Breast epithelium (tissue), 4 donors: ENCODE results near the gene FBXO27. TPM values are rescaled to one million over a fixed set of nuclear protein-coding genes. Genes with fewer than 3 reads are reported as not detected.
"Not testable (repeated sequence)": the region's sequence is repeated elsewhere in the genome, so short reads cannot be mapped to it uniquely, and the experiment has no call there.

Experiments
- DNase-seq, 2 donors: peaks; one replicate each; pipeline ENCODE4 v3.0.0-alpha.2; 2019; ENCODE audit warnings: low spot score in 2 of 2
- H3K27ac ChIP-seq, 2 donors: fragments of 200-600 bp; sonication (generic) in 1 of 2; one replicate each; pipeline ENCODE4 v1.5.1; 2016 to 2019; ENCODE audit warnings: mild to moderate bottlenecking in 1 of 2
- H3K27me3 ChIP-seq, 2 donors: fragments of 200-600 bp; sonication (generic) in 1 of 2; one replicate each; pipeline versions ENCODE4 v1.5.1 to v1.6.0; 2017 to 2019; ENCODE audit warnings: control low read depth in 1 of 2, mild to moderate bottlenecking in 1 of 2
- H3K36me3 ChIP-seq: fragments of 200-600 bp; one replicate; pipeline ENCODE4 v1.5.1; 2019
- H3K4me1 ChIP-seq, 2 donors: fragments of 200-600 bp; sonication (generic); one replicate each; pipeline ENCODE4 v1.5.1; 2016 to 2019; ENCODE audit warnings: control low read depth in 1 of 2
- H3K4me3 ChIP-seq, 3 donors: fragments of 200-600 bp; sonication (generic); 1 replicate in 2 of 3; 2 replicates in 1 of 3; pipeline ENCODE4 v1.5.1; 2016 to 2019; ENCODE audit warnings: mild to moderate bottlenecking in 3 of 3, moderate library complexity in 2 of 3
- H3K9me3 ChIP-seq, 2 donors: fragments of 200-600 bp; sonication (generic) in 1 of 2; one replicate each; pipeline ENCODE4 v1.5.1; 2016 to 2019; ENCODE audit warnings: control low read depth in 1 of 2
- POLR2A ChIP-seq: fragments of 450-650 bp; IDR thresholded peaks from one replicate; pipeline ENCODE4 v1.6.1; 2016; ENCODE audit warnings: antibody characterized with exemption, mild to moderate bottlenecking, moderate library complexity
- POLR2AphosphoS5 ChIP-seq, 3 donors: sonication (generic); formaldehyde crosslinking; IDR thresholded peaks; one replicate each; pipeline ENCODE4 v1.6.1; 2017; ENCODE audit warnings: antibody characterized with exemption in 3 of 3
- intact Hi-C: fragments of 100-400 bp; cut with DNase I; formaldehyde crosslinking; loops from one replicate; pipeline ENCODE4 v1.15.1; 2023; ENCODE audit warnings: low total_unique reads
- total RNA-seq, 3 donors: library from RNA; depleted of rRNA; stranded (reverse); fragments of >200 nt; gene quantifications; one replicate each; pipeline ENCODE4 v1.1.0, GENCODE V29; 2016
- TF ChIP-seq, protein P1 (sequence below), 3 donors: fragments of 450-650 bp; IDR thresholded peaks; one replicate each; pipeline ENCODE4 v1.5.1; 2016 to 2017; ENCODE audit warnings: antibody characterized with exemption in 3 of 3, mild to moderate bottlenecking in 3 of 3, moderate library complexity in 3 of 3

FBXO27 gene
- total RNA-seq, 3 donors from 2014 or later, result 2.6 to 7.2 (median 5.1) TPM

- H3K27me3 ChIP-seq, result peaks cover 0 to 4% of the 10 kb centered on the region in 2 donors
- intact Hi-C loops, result no loop called here
- H3K4me1 ChIP-seq, result no peaks in the 10 kb centered on the region
- no peaks in the 10 kb centered on the region for H3K9me3 ChIP-seq
- no peaks in the 10 kb centered on the region for H3K36me3 ChIP-seq
- no peak overlapping the region for H3K4me3 ChIP-seq
- DNase-seq, result no peak
- no peak overlapping the region for H3K27ac ChIP-seq
- TF ChIP-seq, protein P1, sequence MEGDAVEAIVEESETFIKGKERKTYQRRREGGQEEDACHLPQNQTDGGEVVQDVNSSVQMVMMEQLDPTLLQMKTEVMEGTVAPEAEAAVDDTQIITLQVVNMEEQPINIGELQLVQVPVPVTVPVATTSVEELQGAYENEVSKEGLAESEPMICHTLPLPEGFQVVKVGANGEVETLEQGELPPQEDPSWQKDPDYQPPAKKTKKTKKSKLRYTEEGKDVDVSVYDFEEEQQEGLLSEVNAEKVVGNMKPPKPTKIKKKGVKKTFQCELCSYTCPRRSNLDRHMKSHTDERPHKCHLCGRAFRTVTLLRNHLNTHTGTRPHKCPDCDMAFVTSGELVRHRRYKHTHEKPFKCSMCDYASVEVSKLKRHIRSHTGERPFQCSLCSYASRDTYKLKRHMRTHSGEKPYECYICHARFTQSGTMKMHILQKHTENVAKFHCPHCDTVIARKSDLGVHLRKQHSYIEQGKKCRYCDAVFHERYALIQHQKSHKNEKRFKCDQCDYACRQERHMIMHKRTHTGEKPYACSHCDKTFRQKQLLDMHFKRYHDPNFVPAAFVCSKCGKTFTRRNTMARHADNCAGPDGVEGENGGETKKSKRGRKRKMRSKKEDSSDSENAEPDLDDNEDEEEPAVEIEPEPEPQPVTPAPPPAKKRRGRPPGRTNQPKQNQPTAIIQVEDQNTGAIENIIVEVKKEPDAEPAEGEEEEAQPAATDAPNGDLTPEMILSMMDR (IDR thresholded peaks at IDR 0.05), result no peak
- TF ChIP-seq POLR2AphosphoS5 (IDR thresholded peaks at IDR 0.05) (no peak), POLR2A (no peak)
Measured at GRCh38 chr19:39074942-39075341, 42.6 kb upstream of the FBXO27 start.

GRCh38 chr19:39074205-39074692, 41.9 kb upstream of the FBXO27 start:
- no peak for DNase-seq
- H3K36me3 ChIP-seq, result no peaks in the 10 kb centered on the region
- TF ChIP-seq POLR2A (no peak), POLR2AphosphoS5 (IDR thresholded peaks at IDR 0.05) (no peak)
- TF ChIP-seq, protein P1 (IDR thresholded peaks at IDR 0.05), result no peak
- H3K4me1 ChIP-seq, result no peaks in the 10 kb centered on the region
- no peak overlapping the region for H3K4me3 ChIP-seq
- intact Hi-C loops, result no loop called here
- no peak overlapping the region for H3K27ac ChIP-seq
- no peaks in the 10 kb centered on the region for H3K9me3 ChIP-seq
- H3K27me3 ChIP-seq, result peaks cover 0 to 4% of the 10 kb centered on the region in 2 donors

GRCh38 chr19:39070888-39071287, 38.5 kb upstream of the FBXO27 start:
- TF ChIP-seq POLR2A, result no peak
- TF ChIP-seq POLR2AphosphoS5 (IDR thresholded peaks at IDR 0.05), result no peak
- TF ChIP-seq, protein P1 (IDR thresholded peaks at IDR 0.05), result no peak
- no peak for DNase-seq
- Histone ChIP-seq H3K9me3 (no peaks in the 10 kb centered on the region), H3K4me3 (no peak overlapping the region), H3K4me1 (no peaks in the 10 kb centered on the region), H3K27ac (no peak overlapping the region), H3K27me3 (no peaks in the 10 kb centered on the region), H3K36me3 (no peaks in the 10 kb centered on the region)
- intact Hi-C loops, result no loop called here

GRCh38 chr19:39068259-39068658, 35.9 kb upstream of the FBXO27 start:
- DNase-seq, H3K4me1 ChIP-seq, H3K4me3 ChIP-seq, H3K9me3 ChIP-seq, H3K36me3 ChIP-seq, H3K27me3 ChIP-seq, H3K27ac ChIP-seq, intact Hi-C loops: not testable (repeated sequence)

DNA sequence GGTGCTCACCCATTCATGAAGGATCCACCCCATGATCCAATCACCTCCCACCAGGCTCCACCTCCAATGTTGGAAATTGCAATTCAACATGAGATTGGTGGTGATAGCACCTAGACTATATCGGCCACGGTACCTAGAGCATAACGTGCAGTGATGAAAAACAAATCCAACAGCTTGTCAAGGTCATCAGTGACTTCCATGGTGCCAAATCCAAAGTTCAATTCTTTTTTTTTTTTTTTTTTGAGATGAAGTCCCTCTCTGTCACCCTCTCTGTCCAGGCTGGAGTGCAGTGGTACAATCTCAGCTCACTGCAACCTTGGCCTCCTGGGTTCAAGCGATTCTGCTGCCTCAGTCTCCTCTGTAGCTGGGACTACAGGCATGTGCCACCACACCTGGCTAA, 34.8 kb upstream of the FBXO27 start:
- no peaks in the 10 kb centered on the region for H3K9me3 ChIP-seq
- no peaks in the 10 kb centered on the region for H3K27me3 ChIP-seq
- TF ChIP-seq POLR2A (no peak), POLR2AphosphoS5 (IDR thresholded peaks at IDR 0.05) (no peak)
- TF ChIP-seq, protein P1 (IDR thresholded peaks at IDR 0.05), result no peak
- no peak overlapping the region for H3K4me3 ChIP-seq
- no peak overlapping the region for H3K27ac ChIP-seq
- no peaks in the 10 kb centered on the region for H3K36me3 ChIP-seq
- intact Hi-C loops, result no loop called here
- DNase-seq, result no peak
- no peaks in the 10 kb centered on the region for H3K4me1 ChIP-seq

DNA sequence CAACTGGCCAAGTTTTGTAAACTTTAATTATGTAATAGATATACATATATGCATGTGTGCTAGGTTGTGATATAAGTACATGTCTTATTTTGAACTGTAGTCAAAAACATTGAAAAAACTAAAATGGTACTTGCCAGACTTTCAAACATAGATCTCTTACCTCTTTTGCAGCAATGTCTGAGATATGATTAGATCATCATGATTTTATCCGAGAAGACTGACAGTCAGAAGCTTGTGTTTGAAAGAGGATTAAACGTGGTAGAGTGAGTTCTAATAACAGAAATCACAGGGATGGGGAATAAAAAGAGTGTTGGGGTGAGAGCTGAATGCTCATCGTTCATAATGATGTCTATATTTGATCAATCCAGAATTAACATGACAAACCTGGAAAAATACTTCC, 33.6 kb upstream of the FBXO27 start:
- TF ChIP-seq POLR2A (no peak), POLR2AphosphoS5 (IDR thresholded peaks at IDR 0.05) (no peak)
- TF ChIP-seq, protein P1 (IDR thresholded peaks at IDR 0.05), result no peak
- Histone ChIP-seq H3K4me3 (no peak overlapping the region), H3K27ac (no peak overlapping the region), H3K9me3 (no peaks in the 10 kb centered on the region), H3K4me1 (no peaks in the 10 kb centered on the region), H3K27me3 (no peaks in the 10 kb centered on the region), H3K36me3 (no peaks in the 10 kb centered on the region)
- intact Hi-C loops, result no loop called here
- no peak for DNase-seq
